GM18508 (cell line): ENCODE data around the gene IL1R1.

Experiments used
- ATAC-seq: cut with Tn5 transposase; IDR thresholded peaks from one replicate; pipeline ENCODE4 v1.9.1; 2021; ENCODE audit warnings: moderate number of reproducible peaks; ENCODE audit not compliant: insufficient read depth, unreplicated experiment

Gene IL1R1

GRCh38 chr2:102131564-102131963 is 11.0 kb upstream of the IL1R1 start:
- ATAC-seq = no peak

- no peak for ATAC-seq
Observed at GRCh38 chr2:102137138-102137537, 5.4 kb upstream of the IL1R1 start.

GRCh38 chr2:102138331-102138730 is 4.2 kb upstream of the IL1R1 start:
- ATAC-seq = no peak

GRCh38 chr2:102139851-102140250 is 2.7 kb upstream of the IL1R1 start:
- ATAC-seq = no peak

- no peak for ATAC-seq
Observed at GRCh38 chr2:102140377-102140776, 2.2 kb upstream of the IL1R1 start.

- no peak for ATAC-seq
Observed at GRCh38 chr2:102141011-102141943, 1.3 kb upstream of the IL1R1 start.

GRCh38 chr2:102142829-102143449 is 393 bp downstream of the IL1R1 start:
- no peak for ATAC-seq

GRCh38 chr2:102143450-102143985 is 972 bp downstream of the IL1R1 start:
- ATAC-seq = no peak

- no peak for ATAC-seq
Observed at GRCh38 chr2:102144128-102144527, 1.6 kb downstream of the IL1R1 start.

- no peak for ATAC-seq
Observed at GRCh38 chr2:102145107-102145506, 2.6 kb downstream of the IL1R1 start.

- no peak for ATAC-seq
Observed at GRCh38 chr2:102145934-102146333, 3.4 kb downstream of the IL1R1 start.

- no peak for ATAC-seq
Observed at GRCh38 chr2:102147935-102148334, 5.4 kb downstream of the IL1R1 start.

GRCh38 chr2:102149243-102149642 is 6.7 kb downstream of the IL1R1 start:
- ATAC-seq = no peak

GRCh38 chr2:102149644-102150455 is 7.3 kb downstream of the IL1R1 start:
- ATAC-seq = no peak

GRCh38 chr2:102154364-102154763 is 11.8 kb downstream of the IL1R1 start:
- ATAC-seq = no peak

GRCh38 chr2:102154946-102155702 is 12.6 kb downstream of the IL1R1 start:
- ATAC-seq = no peak

GRCh38 chr2:102155703-102156515 is 13.4 kb downstream of the IL1R1 start:
- no peak for ATAC-seq

- no peak for ATAC-seq
Observed at GRCh38 chr2:102158011-102158755, 15.6 kb downstream of the IL1R1 start.
